ENCODE measurements around the gene SORCS1. TPM values are rescaled to one million over a fixed set of nuclear protein-coding genes. Genes with fewer than 3 reads are reported as not detected.

SORCS1 gene
- total RNA-seq, 1 donor from 2014 or later = 11.1 TPM

DNA sequence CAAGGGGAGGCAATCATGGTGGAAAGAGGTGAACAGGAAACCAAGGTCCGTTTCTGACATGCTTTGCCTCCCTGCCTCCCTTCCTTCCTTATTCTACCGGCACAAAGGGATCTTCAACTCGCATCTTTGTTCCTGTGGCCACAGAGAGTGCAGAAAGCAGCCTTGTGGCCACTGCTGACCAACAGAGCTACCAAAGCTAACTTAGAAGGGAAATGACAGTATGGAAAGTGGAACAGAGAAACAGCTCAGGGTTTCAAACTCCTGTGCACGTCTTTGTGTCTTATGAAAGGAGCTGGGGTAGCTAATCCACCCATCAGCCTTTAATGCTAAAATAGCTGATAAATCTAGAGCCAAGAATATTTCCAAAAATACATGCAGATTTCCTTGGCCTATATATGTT is 588.0 kb downstream of the SORCS1 start:
- H3K27ac ChIP-seq = no peak overlapping the region
- no peaks in the 10 kb centered on the region for H3K9me3 ChIP-seq (ENCODE audit: low read depth)
- no peaks in the 10 kb centered on the region for H3K79me2 ChIP-seq (ENCODE audit: low read depth)
- H3K36me3 ChIP-seq = no peaks in the 10 kb centered on the region
- H3K4me1 ChIP-seq = peaks cover 6% of the 10 kb centered on the region
- H3K4me3 Mint-ChIP-seq = no peak overlapping the region
- peaks cover 2% of the 10 kb centered on the region for H3K9me3 Mint-ChIP-seq
- H3F3A ChIP-seq (ENCODE audit: low read depth) = no peaks in the 10 kb centered on the region
- H4K20me1 ChIP-seq (ENCODE audit: low read depth) = no peaks in the 10 kb centered on the region
- no peak for DNase-seq (ENCODE audit: low spot score)
- peaks cover 19% of the 10 kb centered on the region for H3K4me1 Mint-ChIP-seq
- no peak overlapping the region for H3K27ac Mint-ChIP-seq
- H3K36me3 Mint-ChIP-seq = peaks cover 2% of the 10 kb centered on the region
- no peak for TF ChIP-seq EZH2phosphoT487 (IDR thresholded peaks at IDR 0.05)
- TF ChIP-seq, protein P1, sequence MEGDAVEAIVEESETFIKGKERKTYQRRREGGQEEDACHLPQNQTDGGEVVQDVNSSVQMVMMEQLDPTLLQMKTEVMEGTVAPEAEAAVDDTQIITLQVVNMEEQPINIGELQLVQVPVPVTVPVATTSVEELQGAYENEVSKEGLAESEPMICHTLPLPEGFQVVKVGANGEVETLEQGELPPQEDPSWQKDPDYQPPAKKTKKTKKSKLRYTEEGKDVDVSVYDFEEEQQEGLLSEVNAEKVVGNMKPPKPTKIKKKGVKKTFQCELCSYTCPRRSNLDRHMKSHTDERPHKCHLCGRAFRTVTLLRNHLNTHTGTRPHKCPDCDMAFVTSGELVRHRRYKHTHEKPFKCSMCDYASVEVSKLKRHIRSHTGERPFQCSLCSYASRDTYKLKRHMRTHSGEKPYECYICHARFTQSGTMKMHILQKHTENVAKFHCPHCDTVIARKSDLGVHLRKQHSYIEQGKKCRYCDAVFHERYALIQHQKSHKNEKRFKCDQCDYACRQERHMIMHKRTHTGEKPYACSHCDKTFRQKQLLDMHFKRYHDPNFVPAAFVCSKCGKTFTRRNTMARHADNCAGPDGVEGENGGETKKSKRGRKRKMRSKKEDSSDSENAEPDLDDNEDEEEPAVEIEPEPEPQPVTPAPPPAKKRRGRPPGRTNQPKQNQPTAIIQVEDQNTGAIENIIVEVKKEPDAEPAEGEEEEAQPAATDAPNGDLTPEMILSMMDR (IDR thresholded peaks at IDR 0.05) = no peak
- no peak for TF ChIP-seq EZH2 (IDR thresholded peaks at IDR 0.05)
- H2AFZ ChIP-seq (replicated peaks) = no peak overlapping the region
- H3K27me3 ChIP-seq = no peaks in the 10 kb centered on the region
- no peaks in the 10 kb centered on the region for H3K27me3 Mint-ChIP-seq (ENCODE audit: insufficient read depth, low read depth)
- no peak overlapping the region for H3K4me2 ChIP-seq
- H3K9ac ChIP-seq = no peak overlapping the region
- no peak overlapping the region for H3K4me3 ChIP-seq

DNA sequence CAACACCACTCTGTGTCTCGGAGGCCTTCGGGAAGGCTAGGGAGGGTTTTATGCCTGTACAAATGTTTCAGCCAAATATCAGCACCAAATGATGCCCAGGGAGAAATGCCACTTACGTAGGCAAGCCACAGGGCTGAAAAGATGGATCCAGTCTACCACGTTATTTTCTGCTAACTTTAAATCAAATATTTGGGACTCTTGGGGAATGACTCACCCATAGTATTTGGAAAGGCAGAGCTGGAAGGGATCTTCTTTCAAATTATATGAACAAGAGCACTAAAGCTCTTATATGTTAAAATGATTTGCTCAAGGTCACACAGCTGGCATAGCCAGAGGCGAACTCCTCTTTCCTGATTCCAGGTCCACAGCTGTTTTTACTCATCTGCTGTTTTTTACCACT is 591.4 kb downstream of the SORCS1 start:
- Mint-ChIP-seq H3K27me3 (ENCODE audit: insufficient read depth, low read depth) (no peaks in the 10 kb centered on the region), H3K9me3 (peaks cover 2% of the 10 kb centered on the region), H3K4me1 (peaks cover 21% of the 10 kb centered on the region), H3K4me3 (no peak overlapping the region), H3K36me3 (peaks cover 2% of the 10 kb centered on the region), H3K27ac (no peak overlapping the region)
- Histone ChIP-seq H3K9me3 (ENCODE audit: low read depth) (no peaks in the 10 kb centered on the region), H2AFZ (replicated peaks) (no peak overlapping the region), H3K4me1 (peaks cover 6% of the 10 kb centered on the region), H4K20me1 (ENCODE audit: low read depth) (no peaks in the 10 kb centered on the region), H3K4me2 (no peak overlapping the region), H3K79me2 (ENCODE audit: low read depth) (no peaks in the 10 kb centered on the region), H3K27me3 (no peaks in the 10 kb centered on the region), H3K36me3 (no peaks in the 10 kb centered on the region), H3K9ac (no peak overlapping the region), H3K4me3 (no peak overlapping the region), H3F3A (ENCODE audit: low read depth) (no peaks in the 10 kb centered on the region), H3K27ac (no peak overlapping the region)
- no peak for DNase-seq (ENCODE audit: low spot score)
- TF ChIP-seq EZH2 (IDR thresholded peaks at IDR 0.05) (no peak), EZH2phosphoT487 (IDR thresholded peaks at IDR 0.05) (no peak)
- TF ChIP-seq, protein P1 (IDR thresholded peaks at IDR 0.05) = no peak

DNA sequence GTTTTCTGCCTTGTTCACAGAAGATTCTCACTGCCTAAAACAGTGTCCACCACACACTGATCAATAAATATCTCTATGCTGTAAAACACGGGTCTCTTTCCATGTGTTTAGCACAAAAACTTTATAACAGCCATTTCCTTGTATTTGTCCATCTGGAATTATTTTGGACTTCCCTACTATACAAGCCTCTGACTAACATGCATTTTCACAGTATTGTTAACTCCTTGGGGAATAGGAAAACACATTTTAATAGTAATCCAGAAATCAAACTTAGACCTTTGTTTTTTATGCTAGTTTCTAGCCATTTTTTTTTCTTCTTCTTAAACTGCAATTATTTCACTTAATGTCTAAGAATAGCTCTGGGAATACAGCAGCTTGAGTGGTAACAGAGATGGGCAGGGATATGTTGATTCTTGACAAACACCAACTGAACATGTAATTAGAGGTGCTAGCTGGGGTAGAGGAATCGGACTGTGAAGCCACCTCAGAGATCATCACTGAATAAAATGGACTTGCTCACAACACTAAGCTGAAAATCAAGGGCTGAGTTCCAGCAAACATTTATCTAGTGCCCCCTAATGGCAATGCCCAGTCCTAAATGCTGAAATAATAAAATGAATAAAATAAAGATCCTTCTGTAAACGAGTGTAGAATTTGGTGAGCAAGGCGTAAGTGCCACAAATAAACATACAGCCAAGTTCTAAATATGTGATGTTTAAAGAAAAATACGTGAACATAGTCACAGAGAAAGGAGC is 593.1 kb downstream of the SORCS1 start:
- Histone ChIP-seq H4K20me1 (ENCODE audit: low read depth) (no peaks in the 10 kb centered on the region), H3K4me2 (no peak overlapping the region), H3K36me3 (no peaks in the 10 kb centered on the region), H3K79me2 (ENCODE audit: low read depth) (no peaks in the 10 kb centered on the region), H3K27me3 (no peaks in the 10 kb centered on the region), H3K9me3 (ENCODE audit: low read depth) (no peaks in the 10 kb centered on the region), H2AFZ (replicated peaks) (no peak overlapping the region), H3F3A (ENCODE audit: low read depth) (no peaks in the 10 kb centered on the region), H3K27ac (no peak overlapping the region), H3K9ac (no peak overlapping the region), H3K4me3 (no peak overlapping the region), H3K4me1 (peaks cover 6% of the 10 kb centered on the region)
- Mint-ChIP-seq H3K27ac (no peak overlapping the region), H3K4me3 (no peak overlapping the region), H3K36me3 (no peaks in the 10 kb centered on the region), H3K4me1 (peaks cover 18% of the 10 kb centered on the region), H3K27me3 (ENCODE audit: insufficient read depth, low read depth) (no peaks in the 10 kb centered on the region), H3K9me3 (peaks cover 2% of the 10 kb centered on the region)
- TF ChIP-seq EZH2 (IDR thresholded peaks at IDR 0.05) = no peak
- TF ChIP-seq, protein P1 (IDR thresholded peaks at IDR 0.05) = peak; percentile 78
- peak; percentile 57 for DNase-seq (ENCODE audit: low spot score)

All from neural progenitor cell (in vitro differentiated cells).